IMR-90 (cell line): ENCODE results near the gene KDM8.

Experiments used
- FOS ChIP-seq: fragments of 150-350 bp; IDR thresholded peaks from 2 replicates; pipeline ENCODE4 v1.6.1; 2016; ENCODE audit warnings: low read depth, low read length
- POLR2A ChIP-seq: IDR thresholded peaks from 2 replicates; pipeline ENCODE4 v1.6.1; 2012; ENCODE audit warnings: mild to moderate bottlenecking, low read depth, low read length
- RAD21 ChIP-seq: IDR thresholded peaks from 2 replicates; pipeline ENCODE4 v1.6.1; 2012; ENCODE audit warnings: low read length, improper control_type of control experiment
- RFX5 ChIP-seq: IDR thresholded peaks from 2 replicates; pipeline ENCODE4 v1.8.0; 2012; ENCODE audit warnings: low read depth, mild to moderate bottlenecking, low read length, moderate library complexity
- TF ChIP-seq, protein P1 (sequence below): conservative IDR thresholded peaks from 2 replicates; pipeline ENCODE4 v1.5.1; 2012; ENCODE audit warnings: mild to moderate bottlenecking, low read depth, low read length, improper control_type of control experiment

DNA sequence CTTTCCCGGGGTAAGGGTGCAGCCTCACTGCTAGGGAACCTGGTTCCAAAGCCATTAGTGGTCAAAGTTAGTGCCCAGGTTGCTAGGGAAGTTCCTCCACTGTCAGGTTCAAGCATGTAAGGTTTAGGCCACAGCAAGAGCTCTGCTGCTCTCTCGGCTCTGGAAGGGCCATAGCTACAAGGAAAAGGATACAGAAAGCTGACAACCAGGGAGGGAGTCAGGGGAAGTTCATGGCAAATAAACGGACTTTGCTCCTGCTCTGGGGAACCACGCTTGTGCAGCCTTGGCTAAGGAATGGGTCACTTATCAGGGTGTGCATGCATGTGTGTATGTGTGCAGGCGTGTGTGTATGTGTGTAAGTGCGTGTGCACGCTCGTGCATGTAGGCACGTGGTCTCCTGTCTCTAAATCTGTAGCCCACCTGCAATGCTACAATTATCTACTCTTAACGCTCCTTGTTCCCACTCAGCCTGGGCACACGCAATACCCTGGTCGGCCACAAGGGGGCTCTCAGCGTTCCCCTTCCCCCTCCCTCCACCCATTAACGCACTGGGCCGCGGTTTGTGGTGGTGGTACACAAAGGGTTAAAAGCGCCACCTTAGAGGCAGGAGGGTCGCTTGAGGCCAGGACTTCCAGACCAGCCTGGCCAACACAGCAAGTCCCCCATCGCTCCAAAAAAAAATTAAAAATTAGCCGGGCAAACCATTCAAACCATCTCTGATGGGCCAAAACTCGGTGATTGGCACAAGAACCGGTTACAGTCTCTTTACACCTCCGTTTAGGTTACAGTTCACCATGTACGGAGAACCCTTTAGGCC is 48.4 kb upstream of the KDM8 start:
- TF ChIP-seq FOS: no peak
- TF ChIP-seq, protein P1, sequence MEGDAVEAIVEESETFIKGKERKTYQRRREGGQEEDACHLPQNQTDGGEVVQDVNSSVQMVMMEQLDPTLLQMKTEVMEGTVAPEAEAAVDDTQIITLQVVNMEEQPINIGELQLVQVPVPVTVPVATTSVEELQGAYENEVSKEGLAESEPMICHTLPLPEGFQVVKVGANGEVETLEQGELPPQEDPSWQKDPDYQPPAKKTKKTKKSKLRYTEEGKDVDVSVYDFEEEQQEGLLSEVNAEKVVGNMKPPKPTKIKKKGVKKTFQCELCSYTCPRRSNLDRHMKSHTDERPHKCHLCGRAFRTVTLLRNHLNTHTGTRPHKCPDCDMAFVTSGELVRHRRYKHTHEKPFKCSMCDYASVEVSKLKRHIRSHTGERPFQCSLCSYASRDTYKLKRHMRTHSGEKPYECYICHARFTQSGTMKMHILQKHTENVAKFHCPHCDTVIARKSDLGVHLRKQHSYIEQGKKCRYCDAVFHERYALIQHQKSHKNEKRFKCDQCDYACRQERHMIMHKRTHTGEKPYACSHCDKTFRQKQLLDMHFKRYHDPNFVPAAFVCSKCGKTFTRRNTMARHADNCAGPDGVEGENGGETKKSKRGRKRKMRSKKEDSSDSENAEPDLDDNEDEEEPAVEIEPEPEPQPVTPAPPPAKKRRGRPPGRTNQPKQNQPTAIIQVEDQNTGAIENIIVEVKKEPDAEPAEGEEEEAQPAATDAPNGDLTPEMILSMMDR: peak; percentile 88
- TF ChIP-seq POLR2A: no peak
- peak; percentile 77 for TF ChIP-seq RAD21
- TF ChIP-seq RFX5: no peak
